Astrocyte of the cerebellum (primary cell): ENCODE results near the gene SELL.
"Not testable (repeated sequence)": the region's sequence is repeated elsewhere in the genome, so short reads cannot be mapped to it uniquely, and the experiment has no call there.

Source experiments
- DNase-seq: peaks from one replicate; pipeline ENCODE4 v3.0.0-alpha.2; 2011; ENCODE audit warnings: low read depth
- H3K4me3 ChIP-seq: 2 replicates; pipeline ENCODE4 v1.5.1; 2011; ENCODE audit warnings: mild to moderate bottlenecking, low read depth, low read length, moderate library complexity
- CTCF ChIP-seq: IDR thresholded peaks from 2 replicates; pipeline ENCODE4 v1.5.1; 2012; ENCODE audit warnings: low read length, low read depth, moderate library complexity, mild to moderate bottlenecking; ENCODE audit errors: missing control alignments
- in situ Hi-C: cut with HindIII; loops from 2 replicates; pipeline ENCODE4 v1.10.0; 2017; ENCODE audit warnings: low sequenced_read_pairs

The SELL gene

GRCh38 chr1:169683661-169684060 is 27.8 kb downstream of the SELL start:
- in situ Hi-C loops: no loop called here
- no peak overlapping the region for H3K4me3 ChIP-seq
- DNase-seq: no peak
- TF ChIP-seq CTCF: no peak

- DNase-seq, in situ Hi-C loops, H3K4me3 ChIP-seq: not testable (repeated sequence)
Measured at GRCh38 chr1:169683168-169683567, 28.3 kb downstream of the SELL start.

- in situ Hi-C loops: no loop called here
- TF ChIP-seq CTCF: no peak
- H3K4me3 ChIP-seq: no peak overlapping the region
- DNase-seq: no peak
Measured at GRCh38 chr1:169682071-169682470, 29.3 kb downstream of the SELL start.

GRCh38 chr1:169681140-169681539 is 30.3 kb downstream of the SELL start:
- H3K4me3 ChIP-seq: no peak overlapping the region
- in situ Hi-C loops: no loop called here
- DNase-seq: no peak
- TF ChIP-seq CTCF: no peak

DNA sequence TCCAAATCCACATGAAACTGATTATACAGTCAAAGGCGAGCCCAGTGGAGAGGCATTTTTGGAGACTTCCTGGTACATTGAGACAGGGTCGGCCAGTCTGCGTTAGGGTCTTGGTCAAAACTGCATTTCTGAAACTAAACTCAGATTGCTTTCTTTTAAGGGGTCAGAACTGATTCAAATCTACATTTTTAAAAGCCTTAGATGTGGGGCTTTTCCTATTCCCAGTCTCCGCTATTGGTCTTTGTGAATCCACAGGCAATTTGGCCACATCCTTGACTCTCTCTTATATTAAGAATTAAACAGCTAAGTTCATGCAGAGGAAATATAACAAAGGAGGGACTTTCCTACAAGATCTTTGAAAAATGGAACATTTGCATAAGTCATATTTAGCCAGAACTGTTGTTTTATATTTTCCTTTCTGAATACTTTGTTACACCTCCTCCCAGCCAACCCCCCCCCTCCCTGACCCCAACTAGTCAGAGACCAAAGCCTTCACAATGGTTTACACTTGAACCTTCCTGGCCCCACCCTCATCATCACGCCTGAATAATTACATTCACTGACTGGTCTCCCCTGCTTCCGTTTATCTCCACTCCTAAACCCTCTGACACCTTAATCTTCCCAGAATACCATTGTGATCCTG is 30.9 kb downstream of the SELL start:
- no peak for DNase-seq
- in situ Hi-C loops: no loop called here
- no peak for TF ChIP-seq CTCF
- H3K4me3 ChIP-seq: no peak overlapping the region

- no peak for TF ChIP-seq CTCF
- in situ Hi-C loops: no loop called here
- no peak for DNase-seq
- H3K4me3 ChIP-seq: no peak overlapping the region
Measured at GRCh38 chr1:169679692-169680091, 31.7 kb downstream of the SELL start.

DNA sequence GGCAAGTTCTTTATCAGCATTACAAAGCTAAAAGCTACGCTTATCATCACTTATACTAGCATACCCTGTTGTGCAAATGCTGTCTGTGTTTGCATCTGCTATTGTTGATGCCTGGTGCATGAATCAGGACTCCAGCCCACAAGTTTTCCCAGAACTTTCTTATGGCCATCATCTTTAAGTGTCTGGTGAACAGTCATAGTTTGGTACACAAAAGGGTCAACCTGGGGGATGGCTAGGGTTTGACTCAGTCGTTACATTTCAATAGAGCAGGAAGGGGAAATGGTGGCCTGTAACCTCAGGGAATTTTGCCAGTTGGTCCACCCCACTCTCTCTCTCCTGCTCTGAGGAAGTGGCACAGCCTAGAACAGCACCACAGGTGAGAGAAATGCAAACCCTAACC is 35.4 kb downstream of the SELL start:
- H3K4me3 ChIP-seq: no peak overlapping the region
- in situ Hi-C loops: no loop called here
- no peak for TF ChIP-seq CTCF
- peak; percentile 26 for DNase-seq
